ENCODE data around the gene SND1.

GRCh38 chr7:127745445-127745844, 93.5 kb downstream of the SND1 start:
- TF ChIP-seq CTCF (conservative IDR thresholded peaks at IDR 0.05; ENCODE audit: low read depth, low read length) (no peak), POLR2A (IDR thresholded peaks at IDR 0.05; ENCODE audit: low read depth, low read length) (no peak), MAZ (IDR thresholded peaks at IDR 0.05; ENCODE audit: borderline replicate concordance, low read depth, low read length) (no peak), BHLHE40 (IDR thresholded peaks at IDR 0.05; ENCODE audit: low read depth, low read length) (no peak), RFX5 (IDR thresholded peaks at IDR 0.05; ENCODE audit: low read depth, low read length) (no peak), ELK1 (IDR thresholded peaks at IDR 0.05; ENCODE audit: borderline replicate concordance, low read depth, low read length) (no peak)
